ENCODE measurements around the gene PIGP.

PIGP gene

GRCh38 chr21:37032293-37032692, 40.6 kb downstream of the PIGP start:
- H3K4me3 ChIP-seq (ENCODE audit: low read length), result no peak overlapping the region
- DNase-seq (ENCODE audit: low read depth, low spot score), result no peak
- no peaks in the 10 kb centered on the region for H3K27me3 ChIP-seq (ENCODE audit: control insufficient read depth, insufficient read depth, low read length)
- H3K27ac ChIP-seq (ENCODE audit: low read length), result no peak overlapping the region
- H3K36me3 ChIP-seq (ENCODE audit: control insufficient read depth, insufficient read depth, low read length), result no peaks in the 10 kb centered on the region
- H3K4me1 ChIP-seq (ENCODE audit: control insufficient read depth, insufficient read depth, low read length), result no peaks in the 10 kb centered on the region
- WGBS (ENCODE audit: insufficient coverage, insufficient read length), result no CpG with 5 or more reads among the region's 5 CpGs
- H3K9me3 ChIP-seq (ENCODE audit: control insufficient read depth, insufficient read depth, low read length), result no peaks in the 10 kb centered on the region

- Histone ChIP-seq H3K36me3 (ENCODE audit: control insufficient read depth, insufficient read depth, low read length) (no peaks in the 10 kb centered on the region), H3K27me3 (ENCODE audit: control insufficient read depth, insufficient read depth, low read length) (no peaks in the 10 kb centered on the region), H3K4me1 (ENCODE audit: control insufficient read depth, insufficient read depth, low read length) (no peaks in the 10 kb centered on the region), H3K9me3 (ENCODE audit: control insufficient read depth, insufficient read depth, low read length) (no peaks in the 10 kb centered on the region), H3K27ac (ENCODE audit: low read length) (no peak overlapping the region), H3K4me3 (ENCODE audit: low read length) (no peak overlapping the region)
- WGBS (ENCODE audit: insufficient coverage, insufficient read length), result no CpG with 5 or more reads among the region's 4 CpGs
- DNase-seq (ENCODE audit: low read depth, low spot score), result no peak
Measured at GRCh38 chr21:37030864-37031263, 42.0 kb downstream of the PIGP start.

GRCh38 chr21:37028570-37028969, 44.3 kb downstream of the PIGP start:
- DNase-seq (ENCODE audit: low read depth, low spot score), result no peak
- Histone ChIP-seq H3K36me3 (ENCODE audit: control insufficient read depth, insufficient read depth, low read length) (no peaks in the 10 kb centered on the region), H3K4me1 (ENCODE audit: control insufficient read depth, insufficient read depth, low read length) (no peaks in the 10 kb centered on the region), H3K4me3 (ENCODE audit: low read length) (no peak overlapping the region), H3K27ac (ENCODE audit: low read length) (no peak overlapping the region), H3K9me3 (ENCODE audit: control insufficient read depth, insufficient read depth, low read length) (no peaks in the 10 kb centered on the region), H3K27me3 (ENCODE audit: control insufficient read depth, insufficient read depth, low read length) (no peaks in the 10 kb centered on the region)
- no CpG with 5 or more reads among the region's 4 CpGs for WGBS (ENCODE audit: insufficient coverage, insufficient read length)

- Histone ChIP-seq H3K36me3 (ENCODE audit: control insufficient read depth, insufficient read depth, low read length) (no peaks in the 10 kb centered on the region), H3K4me3 (ENCODE audit: low read length) (no peak overlapping the region), H3K27me3 (ENCODE audit: control insufficient read depth, insufficient read depth, low read length) (no peaks in the 10 kb centered on the region), H3K27ac (ENCODE audit: low read length) (no peak overlapping the region), H3K4me1 (ENCODE audit: control insufficient read depth, insufficient read depth, low read length) (no peaks in the 10 kb centered on the region), H3K9me3 (ENCODE audit: control insufficient read depth, insufficient read depth, low read length) (no peaks in the 10 kb centered on the region)
- WGBS (ENCODE audit: insufficient coverage, insufficient read length), result no CpG with 5 or more reads among the region's 4 CpGs
- DNase-seq (ENCODE audit: low read depth, low spot score), result no peak
Measured at GRCh38 chr21:37026499-37026898, 46.4 kb downstream of the PIGP start.

- no peaks in the 10 kb centered on the region for H3K27me3 ChIP-seq (ENCODE audit: control insufficient read depth, insufficient read depth, low read length)
- no peaks in the 10 kb centered on the region for H3K4me1 ChIP-seq (ENCODE audit: control insufficient read depth, insufficient read depth, low read length)
- H3K27ac ChIP-seq (ENCODE audit: low read length), result no peak overlapping the region
- no peak for DNase-seq (ENCODE audit: low read depth, low spot score)
- no peaks in the 10 kb centered on the region for H3K9me3 ChIP-seq (ENCODE audit: control insufficient read depth, insufficient read depth, low read length)
- no peak overlapping the region for H3K4me3 ChIP-seq (ENCODE audit: low read length)
- no peaks in the 10 kb centered on the region for H3K36me3 ChIP-seq (ENCODE audit: control insufficient read depth, insufficient read depth, low read length)
- WGBS (ENCODE audit: insufficient coverage, insufficient read length), result no CpG with 5 or more reads among the region's 13 CpGs
Measured at GRCh38 chr21:37017951-37018679, 54.8 kb downstream of the PIGP start.
